Sigmoid colon (tissue), 4 donors: ENCODE results near the gene FSTL3.

Experiments
- CTCF ChIP-seq, 4 experiments: fragments of 450-650 bp in 3 of 4; fragments of 200-600 bp in 1 of 4; IDR thresholded peaks; one replicate each; pipeline ENCODE4 v1.5.1; 2016 to 2019; ENCODE audit warnings: antibody characterized with exemption in 4 of 4, mild to moderate bottlenecking in 3 of 4, moderate library complexity in 2 of 4
- POLR2A ChIP-seq, 2 donors: fragments of 450-650 bp; IDR thresholded peaks; one replicate each; pipeline ENCODE4 v1.6.1; 2016; ENCODE audit warnings: antibody characterized with exemption in 2 of 2, mild to moderate bottlenecking in 2 of 2, moderate library complexity in 2 of 2
- POLR2AphosphoS5 ChIP-seq, 4 donors: sonication (generic); formaldehyde crosslinking; IDR thresholded peaks; one replicate each; pipeline ENCODE4 v1.6.1; 2017; ENCODE audit warnings: antibody characterized with exemption in 4 of 4

GRCh38 chr19:723247-723646 lies 47.1 kb downstream of the FSTL3 start:
- TF ChIP-seq CTCF (IDR thresholded peaks at IDR 0.05) (no peak), POLR2A (IDR thresholded peaks at IDR 0.05) (no peak), POLR2AphosphoS5 (IDR thresholded peaks at IDR 0.05) (no peak)
